ENCODE data around the gene C1orf146. TPM values are rescaled to one million over a fixed set of nuclear protein-coding genes. Genes with fewer than 3 reads are reported as not detected.

C1orf146 gene, protein sequence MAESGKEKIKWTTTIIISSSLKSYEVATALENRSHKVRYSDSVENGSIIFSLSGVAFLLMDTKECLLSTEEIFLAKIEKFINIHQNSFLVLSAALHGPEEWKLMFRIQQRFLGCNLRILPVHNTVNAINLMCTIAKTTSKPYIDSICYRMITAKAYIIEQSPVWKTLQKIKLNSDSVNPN
- not detected in 2 replicates for total RNA-seq

DNA sequence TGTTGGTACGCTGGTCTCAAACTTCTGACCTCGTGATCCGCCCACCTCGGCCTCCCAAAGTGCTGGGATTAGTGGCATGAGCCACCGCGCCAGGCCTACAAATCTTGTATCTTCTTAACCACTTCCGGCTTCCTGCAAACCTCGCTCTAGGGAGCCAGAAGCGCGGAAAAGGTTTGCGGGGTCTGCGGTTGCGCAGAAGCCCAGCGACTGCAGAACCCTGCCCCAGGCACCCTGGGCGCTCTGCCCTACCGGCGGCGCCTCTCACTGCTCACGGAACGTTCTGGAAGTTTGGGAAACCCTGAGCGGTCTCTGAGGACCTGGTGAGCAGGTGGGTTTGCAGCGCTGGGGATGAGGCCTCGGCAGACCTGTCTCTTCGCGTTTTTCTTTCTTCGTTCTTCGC, at the start of gene C1orf146:
Gene C1orf146, plus strand, starts transcription at position 195 of the 400 bp plus-strand sequence. CDS start 13,506 bp downstream, outside the sequence.

Other genes with a start within 250 kb of the C1orf146 start
- 0.12 and 0.43 TPM in 2 replicates for gene EPHX4, start 187.9 kb upstream of the C1orf146 start, total RNA-seq
- gene SETSIP, start 142.5 kb upstream of the C1orf146 start, total RNA-seq: 0.26 TPM in 1 of 2 replicates, not detected in the other
- gene BTBD8, start 137.6 kb upstream of the C1orf146 start, total RNA-seq: 0.93 and 4.2 TPM in 2 replicates
- gene GLMN, start 81.1 kb downstream of the C1orf146 start, total RNA-seq: 4.3 and 7.0 TPM in 2 replicates
- gene RPAP2, start 81.1 kb downstream of the C1orf146 start, total RNA-seq: 5.3 and 10.1 TPM in 2 replicates

Data from pericardium fibroblast (primary cell).